ENCODE data around the gene KIF21A. TPM values are rescaled to one million over a fixed set of nuclear protein-coding genes. Genes with fewer than 3 reads are reported as not detected.

Gene KIF21A
- total RNA-seq, 4 donors from 2014 or later, result 26.4 to 55.0 (median 40.7) TPM

- Histone ChIP-seq H3K4me1 (no peaks in the 10 kb centered on the region), H3K9me3 (no peaks in the 10 kb centered on the region), H3K27ac (no peak overlapping the region), H3K36me3 (no peaks in the 10 kb centered on the region), H3K4me3 (no peak overlapping the region), H3K27me3 (no peaks in the 10 kb centered on the region)
- 76% methylated on average over 3 of the region's 3 CpGs for WGBS
- no peak for TF ChIP-seq POLR2AphosphoS5 (IDR thresholded peaks at IDR 0.05)
- TF ChIP-seq EP300 (IDR thresholded peaks at IDR 0.05), result no peak
- no peak for TF ChIP-seq POLR2A (IDR thresholded peaks at IDR 0.05)
- no peak for TF ChIP-seq CTCF (IDR thresholded peaks at IDR 0.05)
- DNase-seq (ENCODE audit: low spot score in 2 of 2), result no peak
These were observed 7.4 kb downstream of the KIF21A start for GRCh38 chr12:39435531-39435930.

DNA sequence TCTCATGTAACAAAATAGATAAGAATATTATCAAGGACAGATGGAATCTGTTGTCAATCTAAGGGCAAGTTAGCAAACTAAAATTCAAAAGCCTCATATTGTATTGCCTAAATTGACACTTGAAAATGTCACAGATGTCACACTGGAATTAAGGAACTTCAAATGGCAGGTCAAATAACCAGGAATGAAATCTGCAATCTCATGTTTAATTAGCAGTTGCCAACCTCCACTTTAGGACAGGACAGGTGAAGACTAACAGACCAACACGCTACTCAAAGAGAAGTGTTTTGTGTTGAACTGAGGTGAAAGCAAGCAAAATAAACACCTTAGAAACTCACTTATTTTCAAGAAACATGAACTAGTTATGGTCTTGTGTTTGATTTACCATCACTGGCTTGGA, 11.1 kb downstream of the KIF21A start:
- 93% methylated on average over 1 of the region's 1 CpG for WGBS
- no peak overlapping the region for H3K27ac ChIP-seq
- DNase-seq (ENCODE audit: low spot score in 2 of 2), result no peak
- TF ChIP-seq POLR2A (IDR thresholded peaks at IDR 0.05) (no peak), POLR2AphosphoS5 (IDR thresholded peaks at IDR 0.05) (no peak), EP300 (IDR thresholded peaks at IDR 0.05) (no peak)
- no peaks in the 10 kb centered on the region for H3K4me1 ChIP-seq
- H3K9me3 ChIP-seq, result no peaks in the 10 kb centered on the region
- H3K4me3 ChIP-seq, result no peak overlapping the region
- no peaks in the 10 kb centered on the region for H3K27me3 ChIP-seq
- H3K36me3 ChIP-seq, result no peaks in the 10 kb centered on the region

DNA sequence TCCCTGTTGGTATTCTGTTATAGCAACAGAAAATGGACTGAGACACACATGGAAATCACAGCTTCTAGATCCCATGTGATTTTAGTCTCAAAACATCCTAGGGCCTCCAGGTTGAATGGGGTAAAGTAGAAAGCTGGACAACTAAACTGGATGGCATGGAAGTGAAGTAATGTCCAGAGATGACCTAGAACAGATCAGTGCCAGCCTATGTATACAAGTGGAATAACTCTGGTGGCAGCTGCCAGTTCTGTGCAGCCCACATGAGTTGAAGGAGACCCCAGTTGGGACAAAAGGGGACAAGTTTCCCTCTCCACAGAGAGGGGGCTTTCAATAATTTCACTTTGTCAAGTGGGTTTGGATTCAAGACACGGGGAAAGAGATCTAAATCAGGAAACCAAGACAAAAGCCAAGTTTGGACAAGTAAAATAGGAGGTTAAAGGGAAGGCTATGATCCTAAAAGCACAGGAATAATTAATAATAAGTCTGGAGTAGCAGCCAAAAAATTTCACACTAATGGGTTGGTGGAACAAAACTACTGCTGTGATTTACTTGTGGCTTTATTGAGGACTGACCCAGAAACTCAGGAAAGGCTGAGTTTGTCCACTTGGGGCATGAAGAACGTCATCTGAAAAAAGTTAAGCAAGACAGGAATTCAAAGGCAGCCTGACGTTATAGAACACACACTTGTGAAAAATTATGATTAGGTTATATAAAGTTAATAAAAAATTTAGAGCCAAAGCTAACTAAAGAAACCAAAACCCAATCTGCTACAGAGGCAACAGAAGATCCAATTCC, 11.7 kb downstream of the KIF21A start:
- Histone ChIP-seq H3K36me3 (no peaks in the 10 kb centered on the region), H3K9me3 (no peaks in the 10 kb centered on the region), H3K27ac (no peak overlapping the region), H3K4me1 (no peaks in the 10 kb centered on the region), H3K27me3 (no peaks in the 10 kb centered on the region), H3K4me3 (no peak overlapping the region)
- TF ChIP-seq EP300 (IDR thresholded peaks at IDR 0.05) (no peak), CTCF (IDR thresholded peaks at IDR 0.05) (no peak), POLR2A (IDR thresholded peaks at IDR 0.05) (no peak), POLR2AphosphoS5 (IDR thresholded peaks at IDR 0.05) (no peak)
- DNase-seq (ENCODE audit: low spot score in 2 of 2), result no peak
- 65% methylated on average over 3 of the region's 3 CpGs for WGBS

GRCh38 chr12:39429809-39430208, 13.1 kb downstream of the KIF21A start:
- DNase-seq (ENCODE audit: low spot score in 2 of 2), result no peak
- no peak for TF ChIP-seq EP300 (IDR thresholded peaks at IDR 0.05)
- Histone ChIP-seq H3K27ac (no peak overlapping the region), H3K4me3 (no peak overlapping the region), H3K9me3 (no peaks in the 10 kb centered on the region), H3K27me3 (no peaks in the 10 kb centered on the region), H3K4me1 (no peaks in the 10 kb centered on the region), H3K36me3 (no peaks in the 10 kb centered on the region)
- 95% methylated on average over 2 of the region's 2 CpGs for WGBS

- Histone ChIP-seq H3K27me3 (no peaks in the 10 kb centered on the region), H3K9me3 (no peaks in the 10 kb centered on the region), H3K4me1 (no peaks in the 10 kb centered on the region), H3K27ac (no peak overlapping the region), H3K36me3 (no peaks in the 10 kb centered on the region), H3K4me3 (no peak overlapping the region)
- 73% methylated on average over 3 of the region's 3 CpGs for WGBS
- TF ChIP-seq EP300 (IDR thresholded peaks at IDR 0.05) (no peak), POLR2A (IDR thresholded peaks at IDR 0.05) (no peak)
- DNase-seq (ENCODE audit: low spot score in 2 of 2), result no peak
These were observed 15.5 kb downstream of the KIF21A start for GRCh38 chr12:39427360-39427808.

DNA sequence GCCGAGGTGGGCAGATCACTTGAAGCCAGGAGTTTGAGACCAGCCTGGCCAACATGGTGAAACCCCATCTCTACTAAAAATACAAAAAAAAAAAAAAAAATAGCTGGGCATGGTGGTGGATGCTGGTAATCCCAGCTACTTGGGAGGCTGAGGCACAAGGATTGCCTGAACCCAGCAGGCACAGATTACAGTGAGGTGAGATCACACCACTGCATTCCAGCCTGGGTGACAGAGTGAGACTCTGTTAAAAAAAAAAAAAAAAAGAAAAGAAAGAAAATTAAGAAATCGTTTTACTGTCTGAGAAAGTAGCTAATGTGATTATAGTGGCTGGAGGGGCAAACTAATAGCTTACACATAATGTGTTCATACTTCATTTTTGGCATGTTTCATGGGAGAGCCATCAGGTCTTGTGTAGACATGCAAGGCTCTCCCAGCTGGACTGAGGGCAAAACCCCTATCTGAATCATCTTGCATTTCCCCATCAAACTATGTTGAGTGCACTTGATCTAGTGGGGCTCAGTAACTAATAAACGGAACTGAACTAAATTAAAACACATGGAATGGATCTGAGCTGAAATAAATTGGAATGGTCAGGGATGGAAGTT, 16.2 kb downstream of the KIF21A start:
- no peaks in the 10 kb centered on the region for H3K27me3 ChIP-seq
- no peak overlapping the region for H3K4me3 ChIP-seq
- WGBS, result 66% methylated on average over 3 of the region's 3 CpGs
- H3K27ac ChIP-seq, result no peak overlapping the region
- TF ChIP-seq CTCF (IDR thresholded peaks at IDR 0.05) (no peak), POLR2AphosphoS5 (IDR thresholded peaks at IDR 0.05) (no peak), EP300 (IDR thresholded peaks at IDR 0.05) (no peak), POLR2A (IDR thresholded peaks at IDR 0.05) (no peak)
- no peak for DNase-seq (ENCODE audit: low spot score in 2 of 2)
- no peaks in the 10 kb centered on the region for H3K9me3 ChIP-seq
- no peaks in the 10 kb centered on the region for H3K4me1 ChIP-seq
- H3K36me3 ChIP-seq, result no peaks in the 10 kb centered on the region
